HG03378 (cell line): Measurements from ENCODE around the gene RTP3.

Source experiments
- ATAC-seq: cut with Tn5 transposase; IDR thresholded peaks from one replicate; pipeline ENCODE4 v1.9.1; 2021; ENCODE audit warnings: mild to moderate bottlenecking, moderate library complexity; ENCODE audit not compliant: unreplicated experiment

RTP3 gene

DNA sequence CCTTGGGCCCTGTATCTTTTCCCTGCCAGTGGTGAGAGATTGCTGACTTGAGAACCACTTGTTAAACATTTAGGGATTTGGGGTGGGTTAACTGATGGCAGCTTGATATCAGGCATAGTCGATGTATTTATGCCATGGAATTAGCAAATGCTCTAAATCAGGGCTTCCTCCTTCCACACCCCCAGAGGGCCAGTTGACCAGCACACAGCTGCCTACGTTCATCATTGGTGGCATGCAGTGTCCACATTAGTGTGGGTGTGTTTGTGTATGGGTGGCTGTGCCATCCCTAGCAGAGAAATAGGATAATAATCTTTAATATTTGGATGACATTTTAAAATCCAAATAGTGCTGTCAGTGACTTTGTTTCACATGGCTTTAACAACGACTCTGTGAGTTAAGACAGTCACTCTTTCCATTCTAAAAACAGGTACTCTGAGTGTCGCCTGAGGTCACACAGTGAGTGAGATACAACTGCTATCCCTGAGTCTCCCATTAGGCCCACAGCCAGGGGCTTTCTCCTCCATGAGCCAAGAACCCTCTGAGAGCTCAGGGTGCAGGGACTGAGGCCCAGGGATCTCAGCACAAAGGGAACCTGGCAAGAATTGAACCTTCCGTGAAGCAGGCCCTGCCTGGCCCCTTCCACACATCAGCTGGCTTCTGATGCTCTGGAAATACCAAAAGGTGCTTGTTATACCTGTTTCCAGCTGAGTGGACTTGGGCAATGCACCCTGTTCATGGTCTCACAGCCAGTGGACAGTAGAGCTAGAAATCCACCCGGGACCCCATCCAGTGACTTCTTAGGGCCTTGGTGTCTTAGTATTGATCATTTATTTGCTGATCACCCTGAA lies 28.8 kb upstream of the RTP3 start:
- no peak for ATAC-seq

GRCh38 chr3:46469680-46470357 lies 28.0 kb upstream of the RTP3 start:
- ATAC-seq: no peak

DNA sequence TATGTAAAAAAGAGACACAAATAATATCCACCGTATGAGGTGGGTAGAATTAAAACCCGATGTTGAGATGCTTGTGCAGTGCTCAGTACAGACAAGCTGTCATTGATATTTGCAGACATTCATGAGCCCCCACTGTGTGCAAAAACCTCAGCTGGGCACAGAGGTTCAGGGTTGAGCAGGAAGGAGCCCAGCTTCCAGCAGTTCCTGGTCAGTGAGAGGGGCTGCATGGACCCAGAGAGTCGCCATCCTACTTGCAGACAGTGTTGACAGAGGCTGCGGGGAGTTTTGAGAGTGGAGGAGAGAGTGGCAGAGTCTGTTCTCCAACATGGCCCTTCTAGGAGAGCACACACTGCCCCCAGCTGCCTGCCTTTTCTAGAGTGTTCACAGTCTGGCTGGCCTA lies 26.9 kb upstream of the RTP3 start:
- ATAC-seq: no peak

DNA sequence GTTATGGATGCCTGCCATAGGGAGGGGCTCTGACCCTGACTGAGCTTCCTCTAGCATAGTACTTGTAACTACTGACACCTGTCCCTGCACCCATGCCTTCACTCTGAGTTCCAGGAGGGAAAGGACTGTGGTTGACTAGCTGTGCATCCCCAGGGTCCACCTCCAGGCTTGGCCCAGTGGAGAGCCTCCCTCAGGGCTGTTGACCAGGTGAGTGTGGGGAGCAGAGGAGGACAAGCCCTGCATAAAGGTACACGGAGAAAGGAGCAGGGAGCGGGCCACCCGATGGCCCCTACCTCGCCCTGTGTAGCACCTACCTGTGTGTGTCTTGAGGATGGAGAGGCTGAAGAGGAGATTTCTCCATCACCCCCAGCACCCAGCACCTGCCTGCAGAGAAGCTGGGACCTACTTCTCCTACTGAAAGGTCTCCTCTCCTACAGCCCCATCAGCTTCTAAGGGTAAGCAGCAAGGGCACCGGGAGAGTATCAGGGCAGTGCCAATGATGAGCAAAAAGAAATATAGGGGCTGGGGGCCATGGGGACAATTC lies 26.3 kb upstream of the RTP3 start:
- ATAC-seq: no peak

DNA sequence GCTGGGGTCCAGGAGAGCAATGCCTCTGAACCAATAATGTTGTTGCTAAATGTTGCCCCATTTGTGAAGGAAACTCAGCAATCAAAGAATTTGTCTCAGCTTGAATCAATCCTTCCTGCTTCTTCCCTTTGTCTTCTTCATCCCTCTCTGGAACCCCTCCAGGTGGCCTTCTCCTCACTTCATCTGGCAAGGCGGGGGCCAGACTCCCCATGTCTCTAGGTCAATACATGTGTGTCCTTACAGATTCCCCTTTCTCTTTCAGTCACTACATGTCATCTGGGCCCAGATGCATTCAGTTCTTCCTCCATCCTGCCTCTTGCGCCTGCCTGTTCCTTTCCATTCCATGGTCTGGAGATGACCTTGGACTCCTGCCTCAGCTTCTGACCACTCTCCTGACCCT lies 25.0 kb upstream of the RTP3 start:
- no peak for ATAC-seq

DNA sequence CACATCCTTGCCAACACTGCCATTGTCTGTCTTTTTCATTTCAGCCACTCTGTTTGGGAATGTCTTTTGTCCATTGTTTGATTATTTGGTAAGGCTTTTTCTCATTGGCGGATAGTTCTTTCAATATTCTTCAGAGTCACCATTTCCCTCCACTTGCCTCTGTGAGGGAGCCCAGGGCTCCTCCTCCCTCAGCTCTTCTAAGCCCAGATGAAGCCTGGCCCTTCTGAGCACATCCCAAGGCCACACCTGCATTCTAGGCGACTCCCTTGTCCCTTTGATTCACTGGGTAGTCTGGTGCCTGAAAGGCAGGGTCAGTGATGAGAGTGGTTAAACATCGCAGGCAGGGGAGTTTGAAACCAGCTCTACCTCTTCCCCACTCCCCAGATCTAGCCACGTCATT lies 20.6 kb upstream of the RTP3 start:
- ATAC-seq: no peak

DNA sequence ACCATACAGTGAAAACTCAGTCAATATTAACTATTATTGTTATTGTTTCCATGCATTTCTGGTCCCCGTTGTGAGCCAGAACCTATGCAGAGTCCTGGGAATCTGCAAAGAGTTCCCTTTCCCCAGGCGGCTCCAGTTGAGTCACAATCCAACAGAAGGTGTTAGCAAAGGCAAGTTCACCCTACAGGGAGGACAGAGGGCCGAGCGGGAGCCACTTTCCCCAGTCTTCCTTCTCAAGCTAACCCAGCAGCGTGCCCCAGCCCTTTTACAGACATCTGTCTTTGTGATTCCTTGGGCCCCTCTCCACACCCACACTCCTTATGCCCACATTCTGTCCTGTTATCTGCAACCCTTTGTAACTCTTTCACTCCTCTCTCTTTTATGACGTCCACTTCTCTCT lies 20.0 kb upstream of the RTP3 start:
- no peak for ATAC-seq

GRCh38 chr3:46478341-46478740 lies 19.4 kb upstream of the RTP3 start:
- ATAC-seq: no peak

GRCh38 chr3:46479021-46479420 lies 18.8 kb upstream of the RTP3 start:
- no peak for ATAC-seq

- ATAC-seq: no peak
Observed at GRCh38 chr3:46479696-46480095, 18.1 kb upstream of the RTP3 start.

DNA sequence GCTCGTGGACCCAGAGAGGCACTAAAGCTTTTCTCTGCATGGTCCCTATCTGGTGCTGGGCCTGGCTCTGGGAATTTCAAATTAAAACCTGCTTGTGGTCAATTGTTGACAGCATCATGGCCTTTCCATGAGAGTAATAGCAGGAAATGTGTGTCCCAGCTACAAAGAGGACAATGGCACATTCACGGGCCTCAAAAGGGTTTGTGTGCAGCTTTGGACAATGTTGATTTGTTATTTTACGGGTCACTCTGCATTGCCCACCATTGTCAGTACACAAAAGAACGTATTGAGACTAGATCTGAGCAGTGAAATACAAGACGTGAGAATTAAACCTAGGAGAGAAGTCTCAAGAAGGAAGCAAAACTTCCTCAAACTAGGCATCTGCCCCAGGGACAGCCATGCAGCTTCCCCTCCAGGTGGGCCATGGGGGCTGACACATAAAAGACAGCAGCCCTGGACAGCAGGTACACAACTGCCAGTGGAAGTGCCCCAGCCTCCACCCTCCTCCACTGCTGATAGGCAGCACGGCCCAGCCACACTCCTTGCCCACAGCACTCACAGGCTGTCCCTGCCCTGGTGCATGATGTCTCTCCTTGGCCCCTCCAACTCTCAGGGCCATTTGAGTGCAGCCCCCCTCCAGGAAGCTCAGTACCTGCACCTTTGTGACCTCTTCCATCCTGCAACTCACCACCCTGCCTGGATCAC lies 17.1 kb upstream of the RTP3 start:
- no peak for ATAC-seq

- no peak for ATAC-seq
Observed at GRCh38 chr3:46481636-46482035, 16.1 kb upstream of the RTP3 start.

DNA sequence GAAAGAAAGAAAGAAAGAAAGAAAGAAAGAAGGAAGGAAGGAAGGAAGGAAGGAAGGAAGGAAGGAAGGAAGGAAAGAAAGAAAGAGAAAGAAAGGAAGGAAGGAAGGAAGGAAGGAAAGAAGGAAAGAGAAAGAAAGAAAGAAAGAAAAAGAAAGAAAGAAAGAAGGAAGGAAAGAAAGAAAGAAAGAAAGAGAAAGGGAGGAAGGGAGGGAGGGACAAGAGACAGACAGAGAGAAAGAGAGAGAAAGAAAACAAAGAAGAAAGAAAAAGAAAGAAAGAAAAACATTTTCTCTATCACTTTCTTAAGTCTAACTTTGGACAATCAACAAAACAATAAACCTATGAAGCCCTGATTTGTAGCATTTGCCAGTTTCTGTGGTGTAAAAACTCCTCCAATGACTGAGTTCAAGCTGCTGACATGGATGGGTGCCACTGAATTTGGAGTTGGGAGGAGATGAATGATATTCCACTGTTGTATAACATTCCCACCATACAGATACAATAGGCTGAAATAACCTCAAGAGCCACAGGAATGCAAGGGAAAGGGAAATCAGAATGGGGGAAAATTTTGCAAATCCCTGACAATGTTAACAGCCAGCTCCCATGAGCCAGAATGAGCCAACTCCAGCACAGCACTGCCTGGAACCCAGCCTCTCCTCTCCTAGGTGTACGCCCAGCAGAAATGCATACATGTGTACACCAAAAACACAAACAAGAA lies 15.0 kb upstream of the RTP3 start:
- no peak for ATAC-seq

DNA sequence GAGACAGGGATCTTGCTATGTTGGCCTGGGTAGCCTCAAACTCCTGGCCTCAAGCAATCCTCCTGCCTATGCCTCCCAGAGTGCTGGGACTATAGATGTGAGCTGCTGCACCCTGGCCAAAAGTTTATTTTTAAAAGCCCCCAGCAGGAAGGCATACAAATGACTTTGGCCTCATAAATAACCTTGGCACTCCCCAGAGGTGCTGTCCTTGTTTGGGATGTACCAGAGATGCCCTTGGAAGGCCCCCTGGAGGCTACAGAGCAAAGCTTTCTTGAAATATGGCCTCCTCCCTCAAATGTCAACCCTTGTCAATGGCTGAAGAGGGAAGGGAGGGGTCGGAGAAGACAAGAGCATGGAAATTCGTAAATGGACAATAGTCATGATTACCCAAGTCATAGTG lies 14.0 kb upstream of the RTP3 start:
- no peak for ATAC-seq

GRCh38 chr3:46484388-46484787 lies 13.4 kb upstream of the RTP3 start:
- no peak for ATAC-seq

DNA sequence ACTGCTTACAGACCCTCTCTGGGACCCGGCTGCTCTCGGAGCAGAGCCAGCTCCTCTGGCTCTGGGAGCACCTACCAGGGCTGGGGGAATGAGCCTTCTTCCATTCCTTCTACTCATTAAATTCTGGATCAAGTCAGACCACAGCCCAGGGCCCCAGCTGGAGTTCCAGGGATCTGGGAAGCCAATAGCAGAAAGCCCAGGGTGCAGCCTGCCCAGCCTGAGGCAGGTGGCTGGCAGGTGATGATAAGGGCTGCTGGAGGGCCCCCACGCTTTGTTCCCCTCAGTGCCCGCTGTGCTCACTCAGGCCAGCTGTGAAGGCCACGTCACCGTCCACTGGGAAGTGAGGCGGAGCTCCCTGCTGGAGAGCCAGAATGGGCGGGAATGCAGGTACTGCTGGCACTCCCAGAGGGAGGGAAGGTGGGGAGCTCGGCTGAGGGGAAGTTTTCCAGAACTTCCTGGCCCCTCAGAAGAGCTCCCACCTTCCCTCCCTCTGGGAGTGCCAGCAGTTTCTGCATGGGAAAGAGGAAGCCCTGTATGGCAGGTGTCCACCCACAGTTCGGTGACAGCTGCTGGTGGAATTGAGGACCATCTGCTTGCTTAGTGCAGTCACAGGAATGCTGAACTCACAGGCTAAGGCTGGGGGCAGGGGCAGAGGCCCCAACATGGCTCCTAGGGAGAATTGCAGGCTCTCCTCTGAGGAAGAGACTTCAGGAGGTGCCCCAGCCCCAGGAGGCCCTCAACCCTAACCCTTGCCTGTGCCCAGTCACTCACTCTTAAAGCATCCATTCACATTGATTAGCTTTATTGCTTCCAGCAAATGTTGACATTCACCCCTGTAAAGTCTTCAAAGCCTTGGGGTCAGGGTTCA lies 12.6 kb upstream of the RTP3 start:
- no peak for ATAC-seq

DNA sequence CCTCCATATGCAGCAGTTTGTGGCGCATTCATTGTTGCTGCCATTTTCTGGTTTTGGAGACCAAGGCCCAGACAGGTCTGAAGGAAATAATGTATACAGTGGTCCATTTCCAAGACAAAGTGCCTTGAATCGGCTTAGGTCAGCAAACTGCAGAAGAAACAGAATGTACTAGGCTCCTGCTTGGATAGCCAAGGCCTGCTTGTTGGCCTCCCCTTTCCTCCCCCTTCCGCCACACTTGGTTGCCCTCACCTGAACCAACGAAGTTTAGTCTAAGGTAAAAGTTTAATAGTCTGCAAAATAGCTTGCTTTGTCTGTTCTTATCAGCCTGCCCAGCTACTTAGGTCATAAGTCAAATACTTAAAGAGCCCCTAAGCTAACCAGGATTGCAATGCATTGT lies 12.0 kb upstream of the RTP3 start:
- no peak for ATAC-seq

DNA sequence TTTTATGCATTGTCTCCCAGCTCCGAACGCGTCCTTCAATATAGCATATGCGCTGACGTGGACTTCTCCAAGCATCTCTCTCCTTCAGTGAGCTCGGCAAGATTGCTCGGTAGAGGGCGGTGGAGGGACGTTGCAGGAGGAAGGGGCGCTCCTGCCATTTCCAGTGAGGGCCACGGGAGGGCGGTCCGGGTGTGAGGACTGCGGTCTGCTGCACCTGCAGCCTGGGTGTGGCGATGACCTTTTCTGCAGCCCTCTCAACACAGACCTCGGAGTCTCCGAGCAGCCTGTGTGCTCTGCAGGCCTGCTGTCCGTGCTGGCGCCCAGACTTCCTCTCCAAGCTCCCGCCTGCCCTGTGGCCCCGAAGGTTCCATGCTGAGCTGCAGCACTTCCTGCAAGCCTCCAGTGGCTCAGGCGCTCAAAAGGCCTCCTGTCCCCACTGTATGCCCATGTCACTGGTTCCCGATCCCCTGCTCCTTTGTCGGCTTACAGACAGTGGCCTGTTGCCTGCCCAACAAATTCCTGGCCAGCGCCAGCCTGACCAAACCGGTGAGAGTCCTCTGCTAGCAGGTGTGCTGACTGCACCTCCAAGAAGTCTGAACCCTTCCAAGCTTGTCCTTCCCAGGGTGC lies 8.9 kb upstream of the RTP3 start:
- peak; percentile 73 for ATAC-seq

- ATAC-seq: no peak
Observed at GRCh38 chr3:46489381-46489780, 8.4 kb upstream of the RTP3 start.

GRCh38 chr3:46489875-46490274 lies 7.9 kb upstream of the RTP3 start:
- no peak for ATAC-seq
